BJ (cell line): ENCODE results near the gene RPS21. TPM values are rescaled to one million over a fixed set of nuclear protein-coding genes. Genes with fewer than 3 reads are reported as not detected.

Experiments
- CTCF ChIA-PET: fragments of 350-600 bp; formaldehyde crosslinking; extraction: SDS; loops from one replicate; lab custom pipeline; 2021; ENCODE audit warnings: antibody characterized with exemption, inconsistent platforms; lab: Yijun Ruan, JAX
- POLR2A ChIA-PET: fragments of 300-600 bp; sonication (Branson Sonifier 250); formaldehyde crosslinking; extraction: SDS; loops from one replicate; lab custom pipeline; 2021; ENCODE audit warnings: antibody characterized with exemption; lab: Charles Lee
- DNase-seq: peaks from one replicate; pipeline ENCODE4 v3.0.0-alpha.2; 2011; ENCODE audit warnings: low read depth
- H3K27me3 ChIP-seq: 2 replicates; pipeline ENCODE4 v1.6.0; 2011; ENCODE audit warnings: low read length; ENCODE audit not compliant: control insufficient read depth, insufficient read depth
- H3K36me3 ChIP-seq: 2 replicates; pipeline ENCODE4 v1.5.1; 2011; ENCODE audit warnings: low read length; ENCODE audit not compliant: control insufficient read depth, insufficient read depth
- H3K4me3 ChIP-seq: 2 replicates; pipeline ENCODE4 v1.5.1; 2011; ENCODE audit warnings: low read depth, mild to moderate bottlenecking, control low read depth, low read length
- polyA plus RNA-seq: library from polyadenylated mRNA; depleted of rRNA; stranded (reverse); fragments of >200 nt; gene quantifications from 2 replicates; pipeline ENCODE4 v1.2.3, GENCODE V29; 2011
- TF ChIP-seq, protein P1 (sequence below): IDR thresholded peaks from 2 replicates; pipeline ENCODE4 v1.5.1; 2011; ENCODE audit warnings: low read depth, mild to moderate bottlenecking, control low read depth, inconsistent platforms, low read length, moderate library complexity; ENCODE audit not compliant: insufficient read depth

RPS21 gene
- polyA plus RNA-seq, 1 experiment, result 3,818 TPM

GRCh38 chr20:62382306-62383198, 4.4 kb upstream of the RPS21 start:
- ChIA-PET CTCF (interaction anchor here (0.6 to 2.0 kb wide), 25 partner anchors 8 to 409 kb away, joined by 3 to 39 read pairs (median 4); partner anchors contain the start of gene ADRM1), POLR2A (no interaction called here)
- Histone ChIP-seq H3K4me3 (no peak overlapping the region), H3K27me3 (no peaks in the 10 kb centered on the region), H3K36me3 (peaks cover 6% of the 10 kb centered on the region)
- DNase-seq, result no peak
- TF ChIP-seq, protein P1, sequence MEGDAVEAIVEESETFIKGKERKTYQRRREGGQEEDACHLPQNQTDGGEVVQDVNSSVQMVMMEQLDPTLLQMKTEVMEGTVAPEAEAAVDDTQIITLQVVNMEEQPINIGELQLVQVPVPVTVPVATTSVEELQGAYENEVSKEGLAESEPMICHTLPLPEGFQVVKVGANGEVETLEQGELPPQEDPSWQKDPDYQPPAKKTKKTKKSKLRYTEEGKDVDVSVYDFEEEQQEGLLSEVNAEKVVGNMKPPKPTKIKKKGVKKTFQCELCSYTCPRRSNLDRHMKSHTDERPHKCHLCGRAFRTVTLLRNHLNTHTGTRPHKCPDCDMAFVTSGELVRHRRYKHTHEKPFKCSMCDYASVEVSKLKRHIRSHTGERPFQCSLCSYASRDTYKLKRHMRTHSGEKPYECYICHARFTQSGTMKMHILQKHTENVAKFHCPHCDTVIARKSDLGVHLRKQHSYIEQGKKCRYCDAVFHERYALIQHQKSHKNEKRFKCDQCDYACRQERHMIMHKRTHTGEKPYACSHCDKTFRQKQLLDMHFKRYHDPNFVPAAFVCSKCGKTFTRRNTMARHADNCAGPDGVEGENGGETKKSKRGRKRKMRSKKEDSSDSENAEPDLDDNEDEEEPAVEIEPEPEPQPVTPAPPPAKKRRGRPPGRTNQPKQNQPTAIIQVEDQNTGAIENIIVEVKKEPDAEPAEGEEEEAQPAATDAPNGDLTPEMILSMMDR, result peak; percentile 96

- Histone ChIP-seq H3K36me3 (peaks cover 22% of the 10 kb centered on the region), H3K27me3 (no peaks in the 10 kb centered on the region), H3K4me3 (peak overlapping the region; percentile 100)
- ChIA-PET CTCF (interaction anchor here (0.7 to 4.3 kb wide), 4 partner anchors 12 to 86 kb away, joined by 3 to 24 read pairs (median 7); partner anchors contain the start of gene ADRM1), POLR2A (interaction anchor here (0.6 kb wide), 1 partner anchor 81 kb away, joined by 9 read pairs; no protein-coding TSS in a partner anchor)
- no peak for DNase-seq
- TF ChIP-seq, protein P1, result no peak
These were observed 463 bp downstream of the RPS21 start for GRCh38 chr20:62387219-62387913.

GRCh38 chr20:62387933-62388635, 1.2 kb downstream of the RPS21 start:
- ChIA-PET CTCF (interaction anchor here (0.6 to 4.3 kb wide), 3 partner anchors 19 to 233 kb away, joined by 3 to 24 read pairs (median 5); partner anchors contain the start of gene ADRM1), POLR2A (no interaction called here)
- no peak for DNase-seq
- Histone ChIP-seq H3K4me3 (peak overlapping the region; percentile 100), H3K27me3 (no peaks in the 10 kb centered on the region), H3K36me3 (peaks cover 23% of the 10 kb centered on the region)
- TF ChIP-seq, protein P1, result no peak

DNA sequence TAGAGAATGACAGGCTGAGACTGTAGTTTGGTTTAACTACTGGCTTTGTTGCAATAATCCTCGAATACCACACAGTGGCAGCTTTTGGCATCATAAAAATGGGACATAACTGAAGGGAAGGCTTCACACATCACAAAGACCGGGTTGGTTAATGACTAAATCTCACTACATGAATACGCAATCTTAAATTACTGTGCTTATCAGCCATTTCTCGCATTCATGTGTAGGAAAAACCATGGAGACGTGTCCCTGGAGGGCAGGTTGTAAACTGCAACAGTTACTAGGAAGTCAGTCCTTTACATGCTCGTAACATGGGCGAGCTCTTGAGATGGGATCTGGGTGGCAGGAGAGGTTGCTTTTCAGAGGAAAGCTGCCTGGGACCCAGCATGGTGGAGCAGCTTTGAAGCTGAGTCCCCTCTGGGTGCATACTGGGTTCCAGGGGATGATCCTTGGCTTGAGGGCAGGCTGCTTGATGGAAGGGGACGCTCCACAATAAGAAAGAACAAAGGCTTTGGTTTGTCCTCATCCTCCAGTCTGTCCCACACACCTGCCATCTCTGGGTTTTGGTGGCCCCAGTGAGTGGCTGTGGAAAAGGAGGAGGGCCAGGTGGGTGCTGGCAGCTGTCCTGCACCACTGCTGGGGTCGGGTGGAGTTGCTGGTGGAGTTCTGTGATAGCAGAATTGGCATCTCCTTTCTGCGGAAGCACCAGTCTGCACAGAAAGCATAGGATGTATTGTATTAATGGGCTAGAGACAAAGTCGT, 2.1 kb downstream of the RPS21 start:
- H3K27me3 ChIP-seq, result no peaks in the 10 kb centered on the region
- ChIA-PET CTCF (interaction anchor here (0.6 to 4.3 kb wide), 5 partner anchors 11 to 234 kb away, joined by 3 to 24 read pairs (median 4); partner anchors contain the start of gene ADRM1), POLR2A (no interaction called here)
- H3K36me3 ChIP-seq, result peaks cover 28% of the 10 kb centered on the region
- H3K4me3 ChIP-seq, result no peak overlapping the region
- no peak for DNase-seq
- TF ChIP-seq, protein P1, result no peak
